MM.1S (cell line): ENCODE data around the gene VIM.

Experiments used
- EZH2 ChIP-seq: fragments of 300-600 bp; sonication (generic); optimal IDR thresholded peaks from 2 replicates; pipeline ENCODE3; 2017; ENCODE audit warnings: low read depth, mild to moderate bottlenecking, antibody characterized with exemption, low read length, mixed read lengths
- TF ChIP-seq, protein P1 (sequence below): fragments of 300-600 bp; sonication (generic); IDR thresholded peaks from 2 replicates; pipeline ENCODE4 v1.5.1; 2016; ENCODE audit warnings: antibody characterized with exemption, low read length, mixed read lengths

DNA sequence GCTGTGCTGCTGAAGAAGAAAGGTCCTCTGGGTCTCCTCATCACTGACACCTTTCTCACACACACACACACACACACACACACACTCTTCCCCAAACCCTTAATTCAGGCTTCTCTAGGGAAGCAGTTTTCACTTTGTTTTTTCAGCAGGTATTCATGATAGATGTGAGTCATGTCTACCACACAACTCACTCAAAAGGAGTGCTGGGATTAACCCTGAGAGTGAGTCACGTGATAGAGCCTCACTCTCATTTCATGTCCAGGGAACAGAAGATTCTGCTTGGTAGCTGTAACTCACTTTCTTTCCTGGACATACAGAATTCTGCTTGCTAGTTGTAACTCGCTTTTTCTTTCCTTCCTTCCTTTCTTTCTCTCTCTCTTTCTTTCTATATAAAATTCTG, 45.4 kb downstream of the VIM start:
- TF ChIP-seq, protein P1, sequence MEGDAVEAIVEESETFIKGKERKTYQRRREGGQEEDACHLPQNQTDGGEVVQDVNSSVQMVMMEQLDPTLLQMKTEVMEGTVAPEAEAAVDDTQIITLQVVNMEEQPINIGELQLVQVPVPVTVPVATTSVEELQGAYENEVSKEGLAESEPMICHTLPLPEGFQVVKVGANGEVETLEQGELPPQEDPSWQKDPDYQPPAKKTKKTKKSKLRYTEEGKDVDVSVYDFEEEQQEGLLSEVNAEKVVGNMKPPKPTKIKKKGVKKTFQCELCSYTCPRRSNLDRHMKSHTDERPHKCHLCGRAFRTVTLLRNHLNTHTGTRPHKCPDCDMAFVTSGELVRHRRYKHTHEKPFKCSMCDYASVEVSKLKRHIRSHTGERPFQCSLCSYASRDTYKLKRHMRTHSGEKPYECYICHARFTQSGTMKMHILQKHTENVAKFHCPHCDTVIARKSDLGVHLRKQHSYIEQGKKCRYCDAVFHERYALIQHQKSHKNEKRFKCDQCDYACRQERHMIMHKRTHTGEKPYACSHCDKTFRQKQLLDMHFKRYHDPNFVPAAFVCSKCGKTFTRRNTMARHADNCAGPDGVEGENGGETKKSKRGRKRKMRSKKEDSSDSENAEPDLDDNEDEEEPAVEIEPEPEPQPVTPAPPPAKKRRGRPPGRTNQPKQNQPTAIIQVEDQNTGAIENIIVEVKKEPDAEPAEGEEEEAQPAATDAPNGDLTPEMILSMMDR, result no peak
- TF ChIP-seq EZH2, result no peak
